Neural progenitor cell (in vitro differentiated cells): Measurements from ENCODE around the gene NINL.

Experiments
- EZH2 ChIP-seq: fragments of 200-600 bp; sonication (generic); IDR thresholded peaks from 2 replicates; pipeline ENCODE4 v1.6.1; 2017; ENCODE audit warnings: antibody characterized with exemption, mild to moderate bottlenecking, moderate library complexity
- EZH2phosphoT487 ChIP-seq: fragments of 200-600 bp; sonication (generic); IDR thresholded peaks from 2 replicates; pipeline ENCODE4 v1.6.1; 2017; ENCODE audit warnings: antibody characterized with exemption
- TF ChIP-seq, protein P1 (sequence below): fragments of 200-600 bp; sonication (generic); IDR thresholded peaks from 2 replicates; pipeline ENCODE4 v1.5.1; 2017; ENCODE audit warnings: antibody characterized with exemption, mild to moderate bottlenecking

- TF ChIP-seq, protein P1, sequence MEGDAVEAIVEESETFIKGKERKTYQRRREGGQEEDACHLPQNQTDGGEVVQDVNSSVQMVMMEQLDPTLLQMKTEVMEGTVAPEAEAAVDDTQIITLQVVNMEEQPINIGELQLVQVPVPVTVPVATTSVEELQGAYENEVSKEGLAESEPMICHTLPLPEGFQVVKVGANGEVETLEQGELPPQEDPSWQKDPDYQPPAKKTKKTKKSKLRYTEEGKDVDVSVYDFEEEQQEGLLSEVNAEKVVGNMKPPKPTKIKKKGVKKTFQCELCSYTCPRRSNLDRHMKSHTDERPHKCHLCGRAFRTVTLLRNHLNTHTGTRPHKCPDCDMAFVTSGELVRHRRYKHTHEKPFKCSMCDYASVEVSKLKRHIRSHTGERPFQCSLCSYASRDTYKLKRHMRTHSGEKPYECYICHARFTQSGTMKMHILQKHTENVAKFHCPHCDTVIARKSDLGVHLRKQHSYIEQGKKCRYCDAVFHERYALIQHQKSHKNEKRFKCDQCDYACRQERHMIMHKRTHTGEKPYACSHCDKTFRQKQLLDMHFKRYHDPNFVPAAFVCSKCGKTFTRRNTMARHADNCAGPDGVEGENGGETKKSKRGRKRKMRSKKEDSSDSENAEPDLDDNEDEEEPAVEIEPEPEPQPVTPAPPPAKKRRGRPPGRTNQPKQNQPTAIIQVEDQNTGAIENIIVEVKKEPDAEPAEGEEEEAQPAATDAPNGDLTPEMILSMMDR = no peak
- no peak for TF ChIP-seq EZH2
- no peak for TF ChIP-seq EZH2phosphoT487
Measured at GRCh38 chr20:25563876-25564275, 21.5 kb downstream of the NINL start.
